Spinal cord (tissue), 10 donors: Measurements from ENCODE around the gene TMEM8B. TPM values are rescaled to one million over a fixed set of nuclear protein-coding genes. Genes with fewer than 3 reads are reported as not detected.

ENCODE experiments used
- DNase-seq, 6 donors: peaks; one replicate each; pipeline versions ENCODE4 v3.0.0 to v3.0.0-alpha.2; 2013 to 2015; ENCODE audit warnings: low spot score in 6 of 6, low read depth in 4 of 6
- H3K27ac ChIP-seq: one replicate; pipeline ENCODE4 v1.5.1; 2013; ENCODE audit warnings: low read depth, low read length, control low read depth
- H3K27me3 ChIP-seq: one replicate; pipeline ENCODE4 v1.6.1; 2013; ENCODE audit warnings: low read length; ENCODE audit not compliant: control insufficient read depth, insufficient read depth
- H3K36me3 ChIP-seq: one replicate; pipeline ENCODE4 v1.6.1; 2013; ENCODE audit warnings: low read length; ENCODE audit not compliant: control insufficient read depth, insufficient read depth
- H3K4me1 ChIP-seq: one replicate; pipeline ENCODE4 v1.6.1; 2013; ENCODE audit warnings: low read length; ENCODE audit not compliant: control insufficient read depth, insufficient read depth
- H3K4me3 ChIP-seq: one replicate; pipeline ENCODE4 v1.5.1; 2013; ENCODE audit warnings: low read depth, low read length, control low read depth
- H3K9me3 ChIP-seq: one replicate; pipeline ENCODE4 v1.6.1; 2013; ENCODE audit warnings: low read length; ENCODE audit not compliant: control insufficient read depth, insufficient read depth
- WGBS: methylation state at CpG from one replicate; pipeline ENCODE4 v1.1.5; 2013; ENCODE audit warnings: missing lambda C conversion rate; ENCODE audit not compliant: insufficient coverage; 5-methylcytosine and 5-hydroxymethylcytosine counted together
- polyA plus RNA-seq, 2 donors: library from polyadenylated mRNA; unstranded; fragments of 120-200 nt; gene quantifications; one replicate each; pipeline ENCODE4 v1.2.1, GENCODE V29; 2013; ENCODE audit not compliant: insufficient read length in 2 of 2
- total RNA-seq, 2 donors: library from RNA; depleted of rRNA in 1 of 2; stranded (reverse); fragments of 120-200 nt in 1 of 2; fragments of >200 nt in 1 of 2; gene quantifications; one replicate each; pipeline versions ENCODE4 v1.2.3 to v1.2.4, GENCODE V29; 2013 to 2014
- donor health status: healthy.

The TMEM8B gene
- total and polyA plus RNA-seq, 4 donors: 7.3 to 58.8 (median 34.1) TPM

DNA sequence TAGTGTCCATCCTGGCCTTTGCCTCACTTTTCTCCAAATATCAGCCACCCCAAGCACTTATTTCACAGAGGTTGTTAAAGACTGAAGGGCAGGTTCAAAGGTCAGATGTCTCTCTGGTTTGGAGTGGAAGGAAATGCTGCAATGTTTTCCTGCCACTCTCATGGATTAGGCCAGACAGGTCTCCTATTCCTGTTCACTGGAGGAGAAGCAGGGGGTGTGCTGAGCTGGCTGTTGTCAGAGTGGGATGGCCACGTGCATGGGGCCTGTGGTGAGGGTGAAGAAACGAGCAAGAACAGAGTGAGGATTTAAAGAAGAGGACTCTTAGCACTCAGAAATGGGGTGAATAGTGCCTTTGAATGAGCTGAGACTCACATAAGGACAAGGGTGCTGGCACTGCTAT lies 6.7 kb downstream of the TMEM8B start:
- Histone ChIP-seq H3K27ac (no peak overlapping the region), H3K9me3 (no peaks in the 10 kb centered on the region), H3K36me3 (peaks cover 37% of the 10 kb centered on the region), H3K27me3 (no peaks in the 10 kb centered on the region), H3K4me1 (peaks cover 22% of the 10 kb centered on the region), H3K4me3 (no peak overlapping the region)
- DNase-seq: no peak
- 62% methylated on average over 2 of the region's 2 CpGs for WGBS

DNA sequence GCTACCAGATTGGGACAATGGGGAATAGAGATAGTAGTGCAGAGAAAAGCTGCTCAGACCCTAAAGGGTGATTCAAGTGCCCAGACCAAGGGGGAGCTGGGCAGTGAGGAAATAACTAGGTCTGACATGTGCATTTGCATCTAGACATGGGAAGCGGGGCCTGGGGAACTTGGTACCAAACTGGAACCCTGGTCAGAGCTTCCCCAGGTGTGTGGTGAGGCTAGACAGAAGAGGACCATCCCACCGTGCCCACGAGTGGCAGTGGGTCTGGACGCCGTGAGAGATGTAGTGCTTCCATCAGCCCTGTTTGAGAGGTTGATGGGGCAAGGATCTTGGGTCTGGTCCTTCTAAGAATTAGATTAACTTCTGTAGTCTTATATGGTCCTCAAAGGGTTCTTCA lies 7.6 kb downstream of the TMEM8B start:
- H3K27ac ChIP-seq: no peak overlapping the region
- no peak overlapping the region for H3K4me3 ChIP-seq
- 96% methylated on average over 5 of the region's 5 CpGs for WGBS
- no peak for DNase-seq
- H3K36me3 ChIP-seq: peaks cover 45% of the 10 kb centered on the region
- H3K27me3 ChIP-seq: no peaks in the 10 kb centered on the region
- H3K9me3 ChIP-seq: no peaks in the 10 kb centered on the region
- peaks cover 21% of the 10 kb centered on the region for H3K4me1 ChIP-seq

DNA sequence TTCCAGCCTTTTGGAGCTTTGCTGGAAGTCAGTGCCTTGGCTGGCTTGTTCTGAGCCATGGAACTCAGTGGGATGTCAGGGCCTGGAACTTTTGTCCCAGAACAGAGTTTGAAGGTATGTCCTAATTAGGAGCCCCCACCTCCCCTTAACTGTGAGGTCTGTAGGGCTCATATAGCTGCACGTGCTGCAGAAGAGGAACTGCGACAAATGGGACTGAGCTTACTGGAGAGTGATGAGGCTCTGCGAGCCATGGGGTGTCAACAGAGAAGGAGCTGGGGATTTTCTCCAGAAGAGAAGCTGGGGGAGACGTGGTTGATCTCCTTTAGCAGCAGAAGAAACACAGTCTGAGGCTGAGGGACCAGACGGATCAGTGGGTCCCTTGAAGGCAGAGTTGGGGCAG lies 10.9 kb downstream of the TMEM8B start:
- Histone ChIP-seq H3K27me3 (no peaks in the 10 kb centered on the region), H3K4me3 (no peak overlapping the region), H3K27ac (no peak overlapping the region), H3K36me3 (peaks cover 52% of the 10 kb centered on the region), H3K4me1 (peaks cover 1% of the 10 kb centered on the region), H3K9me3 (no peaks in the 10 kb centered on the region)
- DNase-seq: no peak
- 90% methylated on average over 5 of the region's 5 CpGs for WGBS

DNA sequence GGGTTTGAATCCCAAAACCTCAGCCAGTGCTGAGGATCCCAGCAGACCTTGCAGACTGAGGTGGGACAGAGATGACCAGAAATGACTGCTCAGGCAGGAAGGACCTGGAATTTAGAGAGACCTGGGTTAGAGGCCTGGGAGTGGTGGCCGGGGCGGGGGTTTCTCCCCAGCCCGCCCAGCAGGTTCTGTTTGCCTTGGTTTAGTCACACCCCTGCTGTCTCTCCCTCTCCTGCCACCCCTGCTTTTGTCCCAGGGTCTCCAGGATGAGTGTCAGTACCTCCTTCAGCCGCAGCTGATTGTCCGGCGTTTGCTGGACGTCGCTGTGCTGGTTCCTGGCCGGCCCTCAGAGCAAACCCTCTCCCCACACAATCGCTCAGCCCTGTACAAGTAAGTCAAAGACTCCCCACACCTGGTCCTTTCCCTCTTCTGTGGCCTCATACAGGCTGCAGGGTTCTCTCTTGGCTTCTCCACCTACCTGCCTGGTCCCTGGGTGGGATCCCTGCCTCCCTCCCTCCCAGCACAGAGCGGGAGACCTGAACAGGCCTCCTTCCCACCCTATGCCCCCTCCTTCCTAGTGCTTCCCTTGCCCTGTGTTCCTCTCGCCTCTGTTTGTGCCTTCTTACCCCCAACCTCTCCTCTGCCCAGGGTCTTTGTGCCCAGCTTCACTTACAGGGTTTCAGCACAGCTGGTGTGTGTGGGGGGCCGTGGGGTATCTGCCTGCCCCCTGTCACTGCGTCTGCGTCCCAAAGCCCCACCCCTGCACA lies 12.0 kb downstream of the TMEM8B start:
- DNase-seq: no peak
- H3K9me3 ChIP-seq: no peaks in the 10 kb centered on the region
- H3K4me3 ChIP-seq: no peak overlapping the region
- H3K27ac ChIP-seq: no peak overlapping the region
- H3K27me3 ChIP-seq: no peaks in the 10 kb centered on the region
- H3K4me1 ChIP-seq: peaks cover 5% of the 10 kb centered on the region
- peaks cover 46% of the 10 kb centered on the region for H3K36me3 ChIP-seq
- 83% methylated on average over 15 of the region's 15 CpGs for WGBS

DNA sequence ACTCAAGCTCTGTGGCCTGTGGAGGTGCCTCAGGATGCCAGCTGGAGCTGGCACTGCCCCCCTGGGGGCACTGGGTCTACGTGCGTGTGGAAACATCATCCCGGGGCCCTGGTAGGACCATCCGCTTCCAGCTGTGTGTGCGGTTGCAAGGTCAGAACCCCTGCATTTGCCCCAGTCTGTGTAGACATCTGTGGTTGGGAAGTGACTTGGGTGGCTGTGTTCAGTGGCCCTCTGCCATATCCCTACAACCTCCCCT lies 12.5 kb downstream of the TMEM8B start:
- H3K4me1 ChIP-seq: peaks cover 9% of the 10 kb centered on the region
- H3K27me3 ChIP-seq: no peaks in the 10 kb centered on the region
- no peaks in the 10 kb centered on the region for H3K9me3 ChIP-seq
- peaks cover 50% of the 10 kb centered on the region for H3K36me3 ChIP-seq
- H3K27ac ChIP-seq: no peak overlapping the region
- no peak overlapping the region for H3K4me3 ChIP-seq
- DNase-seq: no peak
- no CpG with 5 or more reads among the region's 5 CpGs for WGBS

DNA sequence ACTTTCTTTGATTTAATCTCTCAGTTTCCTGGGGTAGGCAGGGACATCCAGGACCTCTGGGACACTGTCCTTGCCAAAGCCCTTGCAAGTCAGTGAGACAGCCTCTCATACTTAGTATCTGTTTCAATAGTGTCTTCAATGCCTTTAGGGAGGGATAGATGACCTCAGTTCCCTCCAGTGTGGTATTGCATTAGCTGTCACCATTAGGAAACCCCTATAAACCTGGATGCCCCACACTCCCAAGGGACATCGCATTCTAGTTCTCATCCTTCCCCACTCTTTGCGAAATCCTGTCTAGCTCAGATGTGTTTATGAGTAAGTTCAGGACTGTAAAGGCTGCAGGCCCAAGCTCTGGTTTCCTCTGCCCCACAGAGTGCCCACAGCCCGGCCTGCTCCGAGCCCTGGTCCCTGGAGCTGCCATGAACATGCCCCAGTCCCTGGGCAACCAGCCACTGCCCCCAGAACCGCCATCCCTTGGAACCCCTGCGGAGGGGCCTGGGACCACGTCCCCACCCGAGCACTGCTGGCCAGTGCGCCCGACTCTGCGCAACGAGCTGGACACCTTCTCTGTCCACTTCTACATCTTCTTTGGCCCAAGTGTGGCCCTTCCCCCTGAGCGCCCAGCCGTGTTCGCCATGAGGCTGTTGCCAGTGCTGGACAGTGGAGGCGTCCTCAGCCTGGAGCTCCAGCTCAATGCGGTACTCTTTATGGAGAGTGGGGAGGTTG lies 13.2 kb downstream of the TMEM8B start:
- Histone ChIP-seq H3K27ac (no peak overlapping the region), H3K36me3 (peaks cover 53% of the 10 kb centered on the region), H3K9me3 (no peaks in the 10 kb centered on the region), H3K4me3 (no peak overlapping the region), H3K4me1 (peaks cover 10% of the 10 kb centered on the region), H3K27me3 (no peaks in the 10 kb centered on the region)
- WGBS: 93% methylated on average over 12 of the region's 17 CpGs
- DNase-seq: no peak

DNA sequence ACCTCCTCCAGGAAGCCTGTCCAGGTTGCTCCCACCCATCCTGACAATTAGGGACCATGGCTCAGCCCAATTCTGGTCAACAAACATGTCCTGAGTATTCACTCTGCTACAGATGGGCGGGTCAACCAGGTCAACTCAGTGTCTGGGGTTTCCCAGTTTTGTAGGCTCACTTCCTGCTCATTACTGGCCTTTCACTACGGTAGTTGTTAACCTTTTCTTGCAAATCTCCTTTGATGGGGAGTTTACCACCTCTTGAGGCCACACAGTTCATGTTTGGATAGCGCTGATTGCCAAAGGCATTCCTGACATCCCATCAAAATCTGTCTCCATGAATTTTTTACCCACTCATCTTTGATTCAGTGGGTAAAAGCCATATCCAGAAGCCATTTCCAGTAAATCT lies 13.8 kb downstream of the TMEM8B start:
- Histone ChIP-seq H3K27ac (no peak overlapping the region), H3K4me1 (peaks cover 10% of the 10 kb centered on the region)
- WGBS: 87% methylated on average over 3 of the region's 3 CpGs

DNA sequence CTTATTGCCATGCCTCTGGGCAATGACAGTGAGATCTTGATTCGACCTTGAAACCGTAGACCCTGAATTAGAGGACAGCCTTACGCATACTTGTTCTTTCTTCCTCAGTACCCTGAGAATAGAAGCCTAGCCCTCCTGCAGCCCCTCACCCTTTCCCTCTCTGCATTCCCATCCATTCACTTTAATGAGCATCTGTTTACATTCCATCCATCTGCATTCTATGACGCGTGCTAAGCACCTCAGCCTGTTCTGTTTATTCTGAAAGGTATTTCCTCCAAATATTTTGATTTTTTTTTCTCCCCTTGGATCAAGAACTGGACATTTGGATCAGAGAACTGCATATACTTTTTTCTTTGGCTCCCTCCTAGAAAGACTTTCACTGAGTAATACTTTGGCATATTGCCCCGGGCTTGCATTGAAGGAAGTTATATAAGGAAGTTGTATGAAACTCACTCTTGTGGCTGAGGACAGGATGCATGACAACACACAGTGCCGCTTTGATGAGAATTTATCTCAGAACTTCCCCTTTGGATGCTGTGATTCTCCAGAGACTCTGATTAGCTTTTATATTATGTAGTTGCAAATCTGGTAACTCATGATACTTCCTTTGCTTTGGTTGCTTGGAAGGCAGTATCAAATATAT lies 15.7 kb downstream of the TMEM8B start:
- Histone ChIP-seq H3K27me3 (no peaks in the 10 kb centered on the region), H3K36me3 (peaks cover 56% of the 10 kb centered on the region), H3K9me3 (no peaks in the 10 kb centered on the region), H3K4me1 (peaks cover 10% of the 10 kb centered on the region), H3K27ac (peak overlapping the region; percentile 33), H3K4me3 (no peak overlapping the region)
- WGBS: 66% methylated on average over 6 of the region's 7 CpGs
- peak in 3 of 6 donors; percentile 10 to 77 (median 15) for DNase-seq

More for the DNA sequence above, 13.8 kb downstream of the TMEM8B start:
- Histone ChIP-seq H3K36me3 (peaks cover 52% of the 10 kb centered on the region), H3K27me3 (no peaks in the 10 kb centered on the region), H3K9me3 (no peaks in the 10 kb centered on the region), H3K4me3 (no peak overlapping the region)
- no peak for DNase-seq

DNA sequence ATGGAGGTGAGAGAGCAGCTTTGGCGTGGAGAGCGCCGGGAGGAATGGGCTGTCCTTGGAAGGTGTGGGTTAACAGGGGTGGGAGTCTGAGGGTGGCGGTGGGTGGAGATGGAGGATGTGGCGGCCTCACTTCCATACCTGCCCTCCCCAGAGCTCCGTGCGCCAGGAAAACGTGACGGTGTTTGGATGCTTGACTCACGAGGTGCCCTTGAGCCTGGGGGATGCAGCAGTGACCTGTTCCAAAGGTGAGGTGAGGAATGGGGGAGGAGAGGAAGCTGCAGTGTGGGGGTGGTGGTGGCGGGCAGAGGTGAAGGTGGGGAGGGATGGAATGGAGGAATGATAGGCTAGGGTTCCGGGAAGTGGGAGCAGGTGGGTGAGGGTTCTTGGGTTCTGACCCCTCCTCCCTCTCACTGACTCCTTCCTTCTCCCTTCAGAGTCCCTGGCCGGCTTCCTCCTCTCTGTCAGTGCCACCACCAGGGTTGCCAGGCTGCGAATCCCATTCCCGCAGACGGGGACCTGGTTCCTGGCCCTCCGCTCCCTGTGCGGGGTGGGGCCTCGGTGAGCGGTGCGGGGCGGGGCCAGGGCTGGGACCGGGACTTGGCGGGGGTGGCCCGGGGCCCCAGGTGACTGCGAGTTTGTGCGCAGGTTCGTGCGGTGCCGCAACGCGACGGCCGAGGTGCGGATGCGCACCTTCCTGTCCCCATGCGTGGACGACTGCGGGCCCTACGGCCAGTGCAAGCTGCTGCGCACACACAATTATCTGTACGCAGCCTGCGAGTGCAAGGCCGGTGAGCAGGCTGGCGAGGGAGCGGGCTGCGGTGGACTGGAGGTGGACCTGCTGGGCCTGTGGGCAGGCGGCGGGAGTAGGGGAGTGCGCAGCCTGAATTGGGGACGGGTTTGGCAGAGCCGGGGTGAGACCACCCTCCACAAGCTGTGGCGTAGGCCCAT lies 17.1 kb downstream of the TMEM8B start:
- WGBS: 55% methylated on average over 48 of the region's 53 CpGs
- no peak for DNase-seq
- H3K27me3 ChIP-seq: no peaks in the 10 kb centered on the region
- H3K4me3 ChIP-seq: no peak overlapping the region
- peaks cover 10% of the 10 kb centered on the region for H3K4me1 ChIP-seq
- peaks cover 47% of the 10 kb centered on the region for H3K36me3 ChIP-seq
- no peak overlapping the region for H3K27ac ChIP-seq
- no peaks in the 10 kb centered on the region for H3K9me3 ChIP-seq
